IPS-11a (cell line): ENCODE results near the gene BICDL1.
"Not testable (repeated sequence)": the region's sequence is repeated elsewhere in the genome, so short reads cannot be mapped to it uniquely, and the experiment has no call there.

Source experiments
- H3K4me3 ChIP-seq: one replicate; pipeline ENCODE4 v1.5.1; 2013; ENCODE audit warnings: low read depth, low read length, control low read depth

Gene BICDL1

DNA sequence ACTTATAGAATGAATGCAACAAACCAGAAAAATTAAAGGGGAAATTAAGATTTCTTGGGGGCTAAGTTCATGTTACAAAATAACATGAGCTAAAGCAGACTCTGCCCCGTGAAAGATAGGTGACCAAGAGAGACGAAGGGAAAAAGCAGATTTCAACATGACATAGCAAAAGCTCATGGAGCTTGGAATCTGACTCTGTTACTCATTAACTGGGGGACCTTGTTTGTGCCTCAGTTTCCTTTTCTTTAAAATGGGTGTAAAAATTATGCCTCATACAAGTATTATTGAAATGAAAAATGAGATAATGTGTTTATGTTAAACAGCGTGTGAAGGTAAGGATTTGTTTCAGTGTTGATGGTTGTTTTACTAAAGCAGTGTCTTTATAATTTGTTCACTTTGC is 11.5 kb downstream of the BICDL1 start:
- no peak overlapping the region for H3K4me3 ChIP-seq

DNA sequence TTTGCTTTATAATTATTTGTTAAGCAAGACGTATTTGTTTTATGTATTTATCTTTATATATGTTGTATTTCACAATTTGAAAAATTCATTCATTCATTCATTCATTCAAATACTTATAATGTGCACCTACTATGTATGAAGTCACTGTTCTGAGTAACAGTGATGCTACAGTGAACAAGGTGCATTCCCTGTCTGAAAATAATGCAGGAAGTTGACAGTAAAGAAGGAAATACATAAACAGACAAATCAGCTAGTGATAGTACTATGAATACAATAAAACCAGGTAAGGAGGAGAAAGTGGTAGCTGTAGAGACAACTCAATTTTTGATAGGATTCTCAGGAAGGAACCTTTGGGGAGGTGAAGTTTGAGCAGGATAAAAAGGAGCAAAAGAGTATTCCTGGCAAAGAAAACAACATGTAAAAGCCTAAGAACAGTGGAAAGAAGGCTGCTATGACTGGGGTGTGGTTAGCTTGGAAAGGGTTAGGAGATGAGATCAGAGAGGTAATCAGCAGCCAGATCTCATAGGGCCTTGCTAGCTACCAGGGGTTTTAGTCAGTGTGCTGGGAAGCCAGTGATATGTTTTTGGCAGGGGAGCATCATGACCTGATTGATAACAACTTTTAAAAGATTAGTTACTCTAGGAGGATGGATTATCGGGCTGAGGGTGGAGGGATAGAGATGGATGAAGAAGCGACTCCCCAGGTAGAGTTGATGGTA is 17.4 kb downstream of the BICDL1 start:
- H3K4me3 ChIP-seq = no peak overlapping the region

DNA sequence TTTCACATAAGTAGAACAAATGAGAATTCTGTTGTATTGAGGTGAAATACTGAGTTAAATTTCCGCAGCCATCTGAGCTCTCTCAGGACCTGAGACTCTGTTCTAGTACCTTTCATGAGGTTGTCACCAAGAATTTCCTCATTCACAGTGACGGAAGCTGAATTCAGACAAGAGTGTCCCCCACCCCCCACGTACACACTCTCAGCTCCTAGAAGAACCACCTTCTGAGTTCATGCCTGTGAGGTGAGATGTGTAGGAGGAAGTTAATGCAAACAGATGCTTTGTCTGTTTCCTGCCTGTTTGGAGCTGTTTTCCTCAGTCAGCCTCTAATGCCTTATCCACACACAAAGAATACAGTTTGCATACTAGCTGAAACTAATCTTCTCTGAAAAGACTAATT is 18.2 kb downstream of the BICDL1 start:
- H3K4me3 ChIP-seq = no peak overlapping the region

DNA sequence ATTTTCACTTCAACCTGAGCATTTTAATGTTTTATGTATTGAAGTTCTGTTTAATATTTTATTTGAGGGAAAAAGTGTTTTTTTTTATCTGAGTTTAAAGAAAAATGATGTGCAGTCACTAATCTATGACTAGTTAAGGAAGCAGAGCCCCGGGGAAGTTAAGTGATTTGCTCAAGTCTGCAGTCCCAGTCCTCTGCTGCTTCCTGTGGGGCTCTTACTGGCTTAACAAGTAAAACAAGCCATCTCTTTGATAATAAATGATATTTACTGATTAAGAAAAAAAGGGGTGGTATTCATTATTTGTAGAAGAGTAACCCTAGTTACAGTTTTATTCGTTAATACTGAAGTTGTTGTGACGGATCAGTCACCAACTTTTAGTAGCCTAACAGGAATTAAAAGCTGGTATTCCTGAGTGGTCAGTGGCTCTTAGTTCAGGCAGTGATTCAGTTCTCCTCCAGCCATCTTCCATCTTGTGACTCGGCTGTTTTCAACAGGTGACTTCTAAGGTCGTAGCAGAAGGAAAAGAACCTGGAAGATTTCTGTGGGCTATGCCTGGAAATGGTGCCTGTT is 21.7 kb downstream of the BICDL1 start:
- no peak overlapping the region for H3K4me3 ChIP-seq

DNA sequence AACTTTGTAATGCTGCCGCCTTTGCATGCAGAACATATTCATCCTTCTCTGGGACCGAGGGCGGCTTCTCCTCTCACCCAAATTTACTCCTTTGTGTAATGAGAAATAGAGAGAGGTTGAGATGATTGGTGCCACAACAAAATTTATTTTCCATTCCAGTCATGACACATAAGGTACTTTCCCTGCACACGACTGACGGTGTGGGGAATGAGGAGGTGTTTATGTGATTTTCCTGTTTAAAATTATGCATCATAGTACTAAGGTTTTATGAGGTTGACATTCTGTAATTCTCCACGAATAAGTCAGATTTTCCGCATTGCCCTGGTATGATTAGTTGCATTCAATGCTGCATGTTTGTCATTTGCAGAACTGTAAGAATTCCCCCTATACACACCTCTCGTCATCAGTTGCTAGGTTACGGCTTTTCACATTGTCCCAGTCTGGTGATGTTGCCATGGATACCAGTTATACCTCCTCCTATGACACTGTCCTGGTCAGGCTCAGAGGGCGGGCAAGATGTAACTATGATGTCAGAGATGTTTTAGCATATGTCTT is 23.1 kb downstream of the BICDL1 start:
- H3K4me3 ChIP-seq = no peak overlapping the region

DNA sequence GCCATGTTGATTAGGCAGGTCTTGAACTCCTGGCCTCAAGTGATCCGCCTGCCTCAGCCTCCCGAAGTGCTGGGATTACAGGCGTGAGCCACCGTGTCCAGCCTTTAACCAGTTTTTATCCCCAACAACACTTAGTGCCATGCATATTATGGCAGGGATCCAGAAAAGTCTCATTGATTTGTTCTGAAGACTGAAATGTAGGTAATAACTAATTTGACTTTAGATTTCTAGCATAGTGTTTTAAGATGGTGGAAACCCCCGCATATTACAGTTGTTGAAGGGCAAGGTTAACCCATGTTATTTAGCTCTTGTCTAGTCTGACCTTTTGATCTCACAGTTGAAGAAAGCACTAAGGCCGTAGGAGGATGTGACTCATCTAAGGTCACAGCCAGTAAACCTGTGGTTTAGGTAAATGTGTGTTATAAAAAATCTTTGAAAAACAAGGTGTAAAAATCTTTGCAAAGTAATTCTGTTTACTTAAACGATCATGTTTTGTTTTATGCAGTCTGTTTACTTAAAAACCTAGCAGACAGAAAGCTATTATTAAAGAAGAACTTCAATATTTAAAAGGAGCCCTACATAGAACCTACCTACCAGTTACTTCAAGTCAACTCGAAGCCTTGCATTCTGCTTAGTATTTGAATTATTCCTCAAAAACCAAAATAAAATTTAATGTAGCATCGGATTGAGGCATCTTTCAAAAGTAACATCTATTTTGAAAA is 24.8 kb downstream of the BICDL1 start:
- no peak overlapping the region for H3K4me3 ChIP-seq

DNA sequence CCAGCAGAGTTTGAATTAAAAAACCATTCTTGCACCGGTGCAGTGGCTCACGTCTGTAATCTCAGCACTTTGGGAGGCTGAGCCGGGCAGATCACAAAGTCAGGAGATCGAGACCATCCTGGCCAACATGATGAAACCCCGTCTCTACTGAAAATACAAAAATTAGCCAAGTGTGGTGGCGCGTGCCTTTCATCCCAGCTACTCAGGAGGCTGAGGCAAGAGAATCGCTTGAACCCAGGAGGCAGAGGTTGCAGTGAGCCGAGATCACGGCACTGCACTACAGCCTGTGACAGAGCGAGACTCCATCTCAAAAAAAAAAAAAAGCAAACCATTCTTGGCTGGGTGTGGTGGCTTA is 25.3 kb downstream of the BICDL1 start:
- not testable (repeated sequence) for H3K4me3 ChIP-seq

DNA sequence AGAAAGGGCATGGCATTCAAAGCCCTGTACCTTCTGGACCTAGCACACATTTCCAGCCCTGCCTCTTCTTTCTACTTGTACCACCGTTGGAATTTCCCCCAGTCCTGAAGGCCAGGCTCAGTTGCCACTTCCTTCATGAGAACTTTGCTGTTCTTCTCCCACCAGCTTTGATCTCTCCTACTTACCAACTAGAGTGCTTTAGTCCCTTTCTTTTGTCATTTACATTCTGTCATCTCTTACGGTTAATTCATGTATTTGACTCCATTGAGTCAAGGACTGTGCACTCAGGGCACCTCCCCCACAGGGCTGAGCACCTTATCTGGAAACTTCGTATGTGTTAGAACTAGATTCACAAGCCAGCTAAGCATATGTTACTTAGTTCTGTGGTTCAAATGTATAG is 26.3 kb downstream of the BICDL1 start:
- H3K4me3 ChIP-seq = no peak overlapping the region

DNA sequence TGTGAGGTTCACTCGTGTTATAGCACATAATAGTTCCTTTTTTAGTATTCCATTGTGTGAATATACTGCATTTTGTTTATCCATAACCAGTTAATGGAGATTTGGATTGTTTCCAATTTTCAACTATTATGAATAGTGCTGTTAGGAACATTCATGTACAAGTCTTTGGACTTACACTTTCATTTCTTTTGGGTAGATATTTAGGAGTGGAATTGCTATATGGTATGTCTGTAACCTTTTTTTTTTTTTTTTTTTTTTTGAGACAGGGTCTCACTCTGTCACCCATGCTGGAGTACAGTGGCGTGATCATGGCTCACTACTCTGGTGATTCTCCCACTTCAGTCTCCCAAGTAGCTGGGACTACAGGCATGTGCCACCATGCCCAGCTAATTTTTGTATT is 27.2 kb downstream of the BICDL1 start:
- H3K4me3 ChIP-seq = not testable (repeated sequence)

DNA sequence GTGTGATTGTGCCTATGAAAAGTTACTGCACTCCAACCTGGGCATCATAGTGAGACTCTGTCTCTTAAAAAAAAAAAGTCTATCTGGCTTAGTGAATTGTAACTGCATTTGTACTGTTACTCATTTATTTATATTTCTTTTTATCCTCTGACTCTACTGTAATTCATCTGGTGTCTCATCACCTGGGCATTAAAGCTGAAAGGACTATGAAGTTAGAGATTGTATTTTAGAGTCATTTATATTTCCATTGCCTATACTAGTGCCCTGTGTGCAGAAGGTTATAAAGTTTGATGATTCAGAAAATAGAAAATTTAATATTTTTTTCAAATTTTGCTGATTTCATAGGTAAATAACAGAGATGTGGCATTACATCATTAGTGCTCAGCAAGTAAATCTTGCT is 30.2 kb downstream of the BICDL1 start:
- H3K4me3 ChIP-seq = no peak overlapping the region

DNA sequence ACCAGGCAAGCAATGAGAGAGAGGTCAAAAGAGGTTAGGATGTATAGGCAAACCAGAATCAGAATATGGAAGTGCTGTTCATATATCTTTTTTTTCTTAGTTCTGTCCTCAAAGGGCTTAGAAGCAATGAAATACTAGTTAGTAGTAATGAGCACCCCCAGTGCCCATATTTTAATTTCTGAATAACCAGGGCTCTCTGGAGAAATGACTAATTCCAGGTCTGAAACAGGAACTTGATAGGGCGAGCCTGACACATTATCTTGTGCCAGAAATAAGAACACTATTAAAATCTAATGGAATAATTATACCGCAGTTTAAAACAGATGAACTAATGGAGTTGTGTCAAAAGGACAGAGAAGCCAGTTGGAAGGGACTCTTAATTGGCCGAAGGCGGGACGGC is 30.9 kb downstream of the BICDL1 start:
- no peak overlapping the region for H3K4me3 ChIP-seq

DNA sequence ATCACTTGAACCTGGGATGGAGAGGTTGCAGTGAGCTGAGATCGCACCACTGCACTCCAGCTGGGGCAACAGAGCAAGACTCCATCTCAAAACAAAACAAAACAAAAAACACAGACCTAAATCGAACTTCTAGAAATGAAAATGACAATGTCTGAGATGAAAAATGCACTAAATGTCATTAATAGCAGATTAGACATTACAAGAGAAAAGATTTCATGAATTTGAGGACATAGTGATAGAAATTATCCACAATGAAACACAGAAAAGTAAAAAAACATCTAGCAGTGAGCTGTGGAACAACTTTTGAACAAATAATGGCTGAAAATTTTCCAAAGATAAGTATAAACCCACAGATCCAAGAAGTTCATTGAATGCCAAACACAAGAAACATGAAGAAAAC is 35.2 kb downstream of the BICDL1 start:
- no peak overlapping the region for H3K4me3 ChIP-seq

DNA sequence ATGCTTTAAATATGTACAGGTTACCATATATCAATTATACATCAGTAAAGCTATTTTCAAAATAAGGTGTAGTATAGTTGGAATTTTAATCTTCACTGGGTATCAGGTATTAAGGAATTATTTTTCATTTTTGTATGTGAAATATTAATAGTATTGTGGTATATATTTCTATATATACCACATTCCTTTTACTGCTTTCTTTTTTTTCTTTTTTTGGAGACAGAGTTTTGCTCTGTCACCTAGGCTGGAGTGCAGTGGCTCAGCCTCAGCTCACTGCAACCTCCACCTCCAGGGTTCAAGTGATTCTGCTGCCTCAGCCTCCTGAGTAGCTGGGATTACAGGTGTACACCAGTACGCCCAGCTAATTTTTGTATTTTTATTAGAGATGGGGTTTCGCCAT is 36.6 kb downstream of the BICDL1 start:
- no peak overlapping the region for H3K4me3 ChIP-seq

DNA sequence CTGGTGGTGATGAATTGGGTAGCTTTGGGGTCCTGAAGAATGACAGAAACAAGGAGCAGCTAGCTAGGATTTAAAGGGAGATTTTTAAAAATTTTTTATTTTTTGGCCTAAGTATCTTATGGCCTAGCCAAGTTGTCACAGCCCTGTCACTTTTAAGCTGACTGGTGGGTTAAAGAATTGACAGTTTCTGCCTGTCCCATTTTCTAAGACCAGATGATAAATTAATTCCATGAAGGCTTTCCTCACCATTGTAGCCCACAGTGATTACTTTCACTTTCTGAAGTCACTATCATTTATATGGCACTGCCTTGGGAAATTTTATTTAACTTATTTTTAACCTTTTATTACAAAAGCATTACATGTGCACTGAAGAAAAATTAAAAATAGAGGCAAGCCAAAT is 43.2 kb downstream of the BICDL1 start:
- no peak overlapping the region for H3K4me3 ChIP-seq

DNA sequence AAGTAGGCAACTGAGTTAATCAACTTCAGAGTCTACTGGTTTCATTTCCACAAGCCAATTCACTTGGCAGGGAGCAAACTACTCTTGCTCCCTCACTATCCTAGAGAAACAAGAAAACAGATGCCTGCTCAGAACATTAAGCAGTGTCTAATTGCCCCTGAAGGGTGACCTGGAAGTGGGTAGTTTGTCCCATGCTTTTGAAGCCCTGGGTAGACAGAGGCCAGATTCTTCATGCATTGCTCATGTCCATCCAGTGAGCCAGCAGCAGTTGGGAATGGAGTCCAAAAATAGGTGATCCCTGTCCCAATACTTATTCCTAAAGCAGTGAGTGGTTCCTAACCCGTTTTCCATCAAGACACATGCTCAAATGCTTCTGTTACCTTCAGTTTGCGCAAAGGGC is 48.8 kb downstream of the BICDL1 start:
- no peak overlapping the region for H3K4me3 ChIP-seq

DNA sequence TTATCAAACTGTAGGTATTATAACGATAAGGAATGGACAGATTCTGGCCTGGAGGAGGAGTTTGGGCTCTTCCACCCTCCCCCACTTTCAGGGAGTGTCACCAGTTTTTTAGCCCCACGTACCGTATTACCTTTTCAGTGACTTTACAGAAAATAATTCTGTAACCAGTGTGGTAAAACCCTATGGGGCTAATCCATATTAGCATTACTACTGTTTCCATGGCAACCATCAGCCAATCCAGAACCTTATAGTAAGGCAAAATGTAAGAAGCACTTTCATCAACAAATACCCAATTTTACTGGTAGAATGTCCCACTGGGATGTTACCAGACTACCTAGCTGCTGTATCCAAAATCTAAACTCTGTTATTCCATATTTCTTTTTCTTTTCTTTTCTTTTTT is 50.7 kb downstream of the BICDL1 start:
- no peak overlapping the region for H3K4me3 ChIP-seq

DNA sequence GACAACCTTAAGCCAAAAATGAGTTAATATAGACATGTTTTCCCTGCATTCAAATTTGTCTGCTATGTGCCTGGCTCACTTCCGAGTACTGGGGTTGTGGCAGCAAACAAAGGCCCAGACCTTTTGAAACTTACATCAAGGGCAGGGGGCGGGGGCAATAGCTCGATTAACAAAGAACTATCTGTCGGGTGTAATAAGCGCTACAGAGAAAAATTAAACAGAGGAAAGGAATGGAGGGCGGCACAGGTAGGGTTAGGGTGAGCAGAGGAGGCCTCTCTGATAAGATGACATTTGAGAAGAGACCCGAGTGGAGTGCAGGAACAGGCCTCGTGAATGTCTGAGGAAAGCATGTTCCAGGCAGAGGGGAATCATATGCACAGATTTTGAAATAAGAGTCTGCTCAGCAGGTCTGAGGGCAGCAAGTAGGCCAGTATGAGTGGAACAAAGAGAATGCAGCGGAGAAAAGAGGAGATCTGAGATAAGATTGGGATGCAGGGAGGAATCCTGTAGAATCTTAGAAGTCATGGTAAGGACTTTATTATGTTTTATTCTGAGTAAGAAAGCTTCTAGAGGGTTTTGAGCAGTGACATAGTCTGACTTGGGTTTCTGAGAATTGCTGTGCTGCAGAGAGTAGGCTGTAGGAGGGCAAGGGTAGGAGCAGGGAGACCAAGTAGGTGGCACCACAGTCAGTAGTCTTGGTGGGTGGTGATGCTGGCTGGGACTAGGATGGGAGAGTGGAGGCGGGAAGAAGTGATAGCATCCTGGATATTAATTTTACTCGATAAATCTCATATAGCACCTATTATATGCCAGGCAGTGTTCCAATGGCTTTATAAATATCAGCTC is 52.6 kb downstream of the BICDL1 start:
- no peak overlapping the region for H3K4me3 ChIP-seq

DNA sequence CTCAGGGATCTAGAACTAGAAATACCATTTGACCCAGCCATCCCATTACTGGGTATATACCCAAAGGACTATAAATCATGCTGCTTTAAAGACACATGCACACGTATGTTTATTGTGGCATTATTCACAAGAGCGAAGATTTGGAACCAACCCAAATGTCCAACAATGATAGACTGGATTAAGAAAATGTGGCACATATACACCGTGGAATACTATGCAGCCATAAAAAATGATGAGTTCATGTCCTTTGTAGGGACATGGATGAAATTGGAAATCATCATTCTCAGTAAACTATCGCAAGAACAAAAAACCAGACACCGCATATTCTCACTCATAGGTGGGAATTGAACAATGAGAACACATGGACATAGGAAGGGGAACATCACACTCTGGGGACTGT is 56.3 kb downstream of the BICDL1 start:
- H3K4me3 ChIP-seq = not testable (repeated sequence)

DNA sequence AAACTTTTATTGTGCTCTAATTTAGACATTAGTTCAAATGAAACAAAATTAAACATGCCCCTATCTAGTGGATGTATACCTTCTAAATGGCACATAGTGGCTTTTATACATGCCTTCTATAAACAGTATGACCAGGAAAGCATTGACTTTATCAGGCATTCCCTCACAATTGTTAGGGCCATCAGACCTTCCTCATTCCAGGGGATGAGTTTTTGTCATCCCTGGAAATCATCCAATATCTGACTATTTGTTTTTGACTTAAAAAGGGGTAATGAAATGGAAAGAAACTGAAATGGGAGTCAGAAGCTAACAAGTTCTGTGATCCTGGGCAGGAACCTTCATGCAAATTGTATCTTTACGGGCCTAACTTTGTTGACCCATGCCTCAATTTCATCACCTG is 58.0 kb downstream of the BICDL1 start:
- no peak overlapping the region for H3K4me3 ChIP-seq

DNA sequence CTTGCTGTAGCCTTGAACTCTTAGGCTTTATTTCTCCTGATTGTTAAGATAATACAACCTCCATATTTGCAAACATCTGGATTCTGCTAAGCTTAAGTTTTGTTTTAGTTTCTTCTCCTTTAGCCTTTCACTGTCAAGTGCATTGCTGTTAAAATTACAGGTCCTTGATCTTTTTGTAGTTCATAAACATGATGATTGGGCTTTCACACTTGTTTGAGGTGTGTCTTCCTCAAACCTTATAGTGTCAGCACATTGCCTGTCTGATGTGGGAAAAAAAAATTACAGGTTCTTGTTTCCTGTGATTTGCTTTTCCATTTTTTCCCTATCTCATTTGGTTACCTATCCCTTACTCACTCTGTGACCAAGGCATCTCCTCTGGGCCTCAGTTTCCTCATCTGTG is 59.2 kb downstream of the BICDL1 start:
- H3K4me3 ChIP-seq = no peak overlapping the region

DNA sequence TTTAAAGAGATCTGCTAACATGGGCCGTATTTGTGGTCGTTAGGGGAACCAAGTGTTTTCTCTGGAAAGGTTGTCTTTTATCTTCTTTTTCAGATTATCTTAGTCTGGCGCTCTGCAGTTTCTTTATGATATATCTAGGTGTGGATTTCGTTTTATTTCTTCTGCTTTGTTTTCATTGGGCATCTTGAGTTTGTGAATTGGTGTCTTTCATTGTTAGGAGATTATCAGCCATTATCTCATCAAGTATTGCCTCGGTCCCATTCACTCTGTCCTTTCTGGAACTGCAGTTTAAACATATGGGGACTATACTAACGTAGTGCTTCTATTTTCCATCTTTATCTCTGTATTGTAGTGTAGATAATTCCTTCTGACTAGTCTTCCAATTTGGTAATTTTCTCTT is 60.4 kb downstream of the BICDL1 start:
- no peak overlapping the region for H3K4me3 ChIP-seq
